Colonic mucosa (tissue), 4 donors: Measurements from ENCODE around the gene NCOA6. TPM values are rescaled to one million over a fixed set of nuclear protein-coding genes. Genes with fewer than 3 reads are reported as not detected.

Experiments
- DNase-seq: peaks from one replicate; pipeline ENCODE4 v3.0.0-alpha.2; 2020
- H3K27ac ChIP-seq: fragments of 200-600 bp; one replicate; pipeline ENCODE4 v1.8.0; 2021
- H3K27me3 ChIP-seq: fragments of 200-600 bp; one replicate; pipeline ENCODE4 v1.8.0; 2021
- H3K36me3 ChIP-seq: fragments of 200-600 bp; one replicate; pipeline ENCODE4 v1.8.0; 2021
- H3K4me1 ChIP-seq: fragments of 200-600 bp; one replicate; pipeline ENCODE4 v1.8.0; 2021; ENCODE audit warnings: mild to moderate bottlenecking
- H3K4me3 ChIP-seq: fragments of 200-600 bp; one replicate; pipeline ENCODE4 v1.8.0; 2021
- H3K9ac ChIP-seq, 2 donors: one replicate each; pipeline ENCODE4 v1.7.0; 2013; ENCODE audit warnings: control low read depth in 2 of 2, low read depth in 2 of 2, low read length in 2 of 2
- H3K9me3 ChIP-seq: fragments of 200-600 bp; one replicate; pipeline ENCODE4 v1.8.0; 2021
- CTCF ChIP-seq: fragments of 200-600 bp; IDR thresholded peaks from one replicate; pipeline ENCODE4 v1.8.0; 2022; ENCODE audit warnings: antibody characterized with exemption, mild to moderate bottlenecking
- intact Hi-C: fragments of 100-400 bp; cut with DNase I; formaldehyde crosslinking; loops from one replicate; pipeline ENCODE4 v1.14.1; 2022
- total RNA-seq, 2 donors: library from RNA; stranded (reverse); fragmentation: NEBNext Ultra II Directional in 1 of 2; extraction: Animal tissue kit (Norgen Biotek cat#: 25700) in 1 of 2; gene quantifications; one replicate each; pipeline ENCODE4 v1.2.1, GENCODE V29; 2021
- donor health status: healthy.
- donor health status: DM: no; HTN: no; CAD: no.
- donor health status: DM: no; HTN: no; CAD: no.

NCOA6 gene
- total RNA-seq, 2 donors from 2014 or later: 28.9 to 40.2 TPM

GRCh38 chr20:34774449-34774848 is 51.0 kb downstream of the NCOA6 start:
- H3K4me1 ChIP-seq: no peaks in the 10 kb centered on the region
- H3K9me3 ChIP-seq: no peaks in the 10 kb centered on the region
- peaks cover 5% of the 10 kb centered on the region for H3K36me3 ChIP-seq
- intact Hi-C loops: no loop called here
- H3K9ac ChIP-seq: no peak overlapping the region
- no peak for TF ChIP-seq CTCF
- no peak for DNase-seq
- no peak overlapping the region for H3K27ac ChIP-seq
- H3K4me3 ChIP-seq: no peak overlapping the region
- no peaks in the 10 kb centered on the region for H3K27me3 ChIP-seq

GRCh38 chr20:34773726-34774125 is 51.7 kb downstream of the NCOA6 start:
- Histone ChIP-seq H3K4me3 (no peak overlapping the region), H3K27ac (no peak overlapping the region), H3K36me3 (peaks cover 5% of the 10 kb centered on the region), H3K9me3 (no peaks in the 10 kb centered on the region), H3K4me1 (no peaks in the 10 kb centered on the region), H3K27me3 (no peaks in the 10 kb centered on the region), H3K9ac (no peak overlapping the region)
- no peak for DNase-seq
- intact Hi-C loops: no loop called here
- no peak for TF ChIP-seq CTCF

DNA sequence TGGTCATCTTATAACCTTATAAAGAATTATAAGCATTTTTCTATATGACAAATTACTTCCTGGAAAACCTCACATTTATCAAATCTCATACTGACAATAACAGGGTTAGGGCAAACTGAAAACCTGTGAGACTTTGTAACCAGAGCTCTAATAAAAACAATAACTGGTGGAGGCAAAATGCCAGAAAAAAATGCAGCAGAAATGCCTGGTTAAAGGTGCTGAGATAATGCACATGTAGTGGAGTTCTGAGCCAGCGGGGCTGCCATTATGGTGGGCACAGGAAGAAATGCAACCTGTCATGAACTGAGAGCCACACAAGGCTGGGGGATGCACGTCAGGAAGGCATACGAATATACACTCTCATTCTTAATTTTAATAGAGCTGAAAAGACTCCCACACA is 53.0 kb downstream of the NCOA6 start:
- Histone ChIP-seq H3K27ac (no peak overlapping the region), H3K36me3 (peaks cover 5% of the 10 kb centered on the region), H3K4me1 (no peaks in the 10 kb centered on the region), H3K4me3 (no peak overlapping the region), H3K9ac (no peak overlapping the region), H3K9me3 (no peaks in the 10 kb centered on the region), H3K27me3 (no peaks in the 10 kb centered on the region)
- no peak for TF ChIP-seq CTCF
- DNase-seq: no peak
- intact Hi-C loops: no loop called here

DNA sequence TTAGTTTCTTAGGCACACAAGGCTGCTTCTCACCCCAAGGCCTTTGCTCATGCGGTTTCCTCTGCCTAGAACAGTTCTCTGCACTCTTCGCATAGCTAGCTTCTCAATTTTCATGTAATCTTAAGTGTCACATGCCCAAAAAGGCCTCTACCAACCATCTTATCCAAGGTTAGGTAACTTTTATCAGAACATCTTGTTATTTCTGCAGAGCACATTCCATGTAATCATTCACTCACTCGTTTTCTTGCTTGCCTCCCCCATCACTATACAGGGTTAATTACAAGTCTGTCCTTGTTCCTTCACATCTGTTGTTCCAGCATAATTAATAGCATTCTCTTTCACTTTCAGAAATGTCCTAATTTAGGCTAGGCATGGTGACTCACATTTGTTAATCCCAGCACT is 53.8 kb downstream of the NCOA6 start:
- no peak for DNase-seq
- H3K27ac ChIP-seq: no peak overlapping the region
- no peak for TF ChIP-seq CTCF
- intact Hi-C loops: no loop called here
- no peaks in the 10 kb centered on the region for H3K4me1 ChIP-seq
- no peak overlapping the region for H3K9ac ChIP-seq
- peaks cover 5% of the 10 kb centered on the region for H3K36me3 ChIP-seq
- H3K27me3 ChIP-seq: no peaks in the 10 kb centered on the region
- H3K4me3 ChIP-seq: no peak overlapping the region
- H3K9me3 ChIP-seq: no peaks in the 10 kb centered on the region

- no peak for DNase-seq
- no peak overlapping the region for H3K27ac ChIP-seq
- no peaks in the 10 kb centered on the region for H3K9me3 ChIP-seq
- H3K4me1 ChIP-seq: no peaks in the 10 kb centered on the region
- TF ChIP-seq CTCF: no peak
- no peak overlapping the region for H3K4me3 ChIP-seq
- H3K36me3 ChIP-seq: peaks cover 8% of the 10 kb centered on the region
- no peaks in the 10 kb centered on the region for H3K27me3 ChIP-seq
- no peak overlapping the region for H3K9ac ChIP-seq
- intact Hi-C loops: loop anchor here (5.0 to 10.0 kb wide), 2 partner anchors 53 to 191 kb away; no protein-coding TSS in a partner anchor
Observed at GRCh38 chr20:34768096-34768495, 57.4 kb downstream of the NCOA6 start.
